HCT116 (cell line): Measurements from ENCODE around the gene ACSS1.

ENCODE experiments used
- JUND ChIP-seq: IDR thresholded peaks from 2 replicates; pipeline ENCODE4 v1.6.1; 2012
- YY1 ChIP-seq: IDR thresholded peaks from 2 replicates; pipeline ENCODE4 v1.6.1; 2011; ENCODE audit warnings: low read length, low read depth, moderate library complexity, mild to moderate bottlenecking; ENCODE audit not compliant: insufficient replicate concordance; ENCODE audit errors: extremely low read depth

- TF ChIP-seq JUND (no peak), YY1 (no peak)
Observed at GRCh38 chr20:24998631-24999445, 59.1 kb downstream of the ACSS1 start.
